Raji (cell line): ENCODE results near the gene B3GNT2.

Experiments used
- POLR2A ChIP-seq: IDR thresholded peaks from 2 replicates; pipeline ENCODE4 v1.6.1; 2011; ENCODE audit warnings: low read depth, low read length, control low read depth; ENCODE audit not compliant: insufficient read depth

B3GNT2 gene

GRCh38 chr2:62195421-62196277 lies at the start of gene B3GNT2:
TSS of gene B3GNT2 (plus strand) at chr2:62196115. CDS start at chr2:62222221, 26,106 bp downstream.
- peak; percentile 96 for TF ChIP-seq POLR2A

GRCh38 chr2:62147610-62148301 lies 48.2 kb upstream of the B3GNT2 start:
- TF ChIP-seq POLR2A = no peak

- TF ChIP-seq POLR2A = no peak
Measured at GRCh38 chr2:62149708-62150107, 46.2 kb upstream of the B3GNT2 start.

- TF ChIP-seq POLR2A = no peak
Measured at GRCh38 chr2:62150597-62151305, 45.2 kb upstream of the B3GNT2 start.

GRCh38 chr2:62151306-62151638 lies 44.6 kb upstream of the B3GNT2 start:
- no peak for TF ChIP-seq POLR2A

GRCh38 chr2:62152000-62152399 lies 43.9 kb upstream of the B3GNT2 start:
- TF ChIP-seq POLR2A = no peak

GRCh38 chr2:62156861-62157496 lies 38.9 kb upstream of the B3GNT2 start:
- TF ChIP-seq POLR2A = no peak

GRCh38 chr2:62158444-62159121 lies 37.3 kb upstream of the B3GNT2 start:
- TF ChIP-seq POLR2A = no peak

- no peak for TF ChIP-seq POLR2A
Measured at GRCh38 chr2:62163106-62163831, 32.6 kb upstream of the B3GNT2 start.

- TF ChIP-seq POLR2A = no peak
Measured at GRCh38 chr2:62163834-62164233, 32.1 kb upstream of the B3GNT2 start.

GRCh38 chr2:62175728-62176127 lies 20.2 kb upstream of the B3GNT2 start:
- TF ChIP-seq POLR2A = no peak

GRCh38 chr2:62176801-62177200 lies 19.1 kb upstream of the B3GNT2 start:
- TF ChIP-seq POLR2A = no peak

- TF ChIP-seq POLR2A = no peak
Measured at GRCh38 chr2:62177392-62178049, 18.4 kb upstream of the B3GNT2 start.
